ENCODE results near the gene DUT. TPM values are rescaled to one million over a fixed set of nuclear protein-coding genes. Genes with fewer than 3 reads are reported as not detected.

DUT gene
- total and polyA plus RNA-seq, 10 donors, result 72.6 to 145 (median 85.9) TPM

- TF ChIP-seq CTCF (IDR thresholded peaks at IDR 0.05 in 8 of 11, conservative IDR thresholded peaks at IDR 0.05 in 3 of 11) (no peak), POLR2A (IDR thresholded peaks at IDR 0.05) (no peak), POLR2AphosphoS5 (IDR thresholded peaks at IDR 0.05) (no peak)
- intact Hi-C loops (cut with DNase I; ENCODE audit: low total_unique reads), result no loop called here
These were observed 24.6 kb upstream of the DUT start for GRCh38 chr15:48306639-48307038.

GRCh38 chr15:48307586-48307985 lies 23.6 kb upstream of the DUT start:
- no peaks in the 10 kb centered on the region for H3K27me3 ChIP-seq (replicated peaks in 1 of 7)
- intact Hi-C loops (cut with DNase I; ENCODE audit: low total_unique reads), result no loop called here
- H3K36me3 ChIP-seq, result no peaks in the 10 kb centered on the region
- H3K9me3 ChIP-seq, result no peaks in the 10 kb centered on the region
- no peak overlapping the region for H3K27ac ChIP-seq
- no peaks in the 10 kb centered on the region for H3K4me1 ChIP-seq
- TF ChIP-seq POLR2A (IDR thresholded peaks at IDR 0.05) (no peak), CTCF (IDR thresholded peaks at IDR 0.05 in 8 of 11, conservative IDR thresholded peaks at IDR 0.05 in 3 of 11) (no peak), POLR2AphosphoS5 (IDR thresholded peaks at IDR 0.05) (no peak)
- WGBS, 5 donors, result 89 to 96% (median 90%) methylated on average over 8 of the region's 8 CpGs
- H3K4me3 ChIP-seq, result no peak overlapping the region
- DNase-seq, result no peak

More at GRCh38 chr15:48306639-48307038, 24.6 kb upstream of the DUT start:
- H3K27ac ChIP-seq, result no peak overlapping the region
- H3K4me3 ChIP-seq, result no peak overlapping the region
- H3K4me1 ChIP-seq, result no peaks in the 10 kb centered on the region
- WGBS, 5 donors, result 82 to 90% (median 88%) methylated on average over 1 of the region's 1 CpG
- no peaks in the 10 kb centered on the region for H3K27me3 ChIP-seq (replicated peaks in 1 of 7)
- no peaks in the 10 kb centered on the region for H3K9me3 ChIP-seq
- H3K36me3 ChIP-seq, result no peaks in the 10 kb centered on the region
- no peak for DNase-seq

- WGBS, 5 donors, result 56 to 82% (median 76%) methylated on average over 2 of the region's 2 CpGs
- H3K4me1 ChIP-seq, result no peaks in the 10 kb centered on the region
- DNase-seq, result no peak
- no peak overlapping the region for H3K4me3 ChIP-seq
- H3K9me3 ChIP-seq, result no peaks in the 10 kb centered on the region
- intact Hi-C loops (cut with DNase I; ENCODE audit: low total_unique reads), result no loop called here
- no peaks in the 10 kb centered on the region for H3K36me3 ChIP-seq
- H3K27me3 ChIP-seq (replicated peaks in 1 of 7), result no peaks in the 10 kb centered on the region
- no peak for TF ChIP-seq CTCF (IDR thresholded peaks at IDR 0.05 in 8 of 11, conservative IDR thresholded peaks at IDR 0.05 in 3 of 11)
- TF ChIP-seq POLR2AphosphoS5 (IDR thresholded peaks at IDR 0.05), result no peak
- TF ChIP-seq POLR2A (IDR thresholded peaks at IDR 0.05), result no peak
- no peak overlapping the region for H3K27ac ChIP-seq
These were observed 21.5 kb upstream of the DUT start for GRCh38 chr15:48309740-48310139.

- Histone ChIP-seq H3K36me3 (no peaks in the 10 kb centered on the region), H3K27ac (no peak overlapping the region), H3K27me3 (replicated peaks in 1 of 7) (no peaks in the 10 kb centered on the region), H3K4me1 (no peaks in the 10 kb centered on the region), H3K9me3 (no peaks in the 10 kb centered on the region), H3K4me3 (no peak overlapping the region)
- no peak for DNase-seq
- TF ChIP-seq POLR2AphosphoS5 (IDR thresholded peaks at IDR 0.05), result no peak
- intact Hi-C loops (cut with DNase I; ENCODE audit: low total_unique reads), result no loop called here
- 81 to 96% (median 90%) methylated on average over 2 of the region's 2 CpGs for WGBS, 5 donors
These were observed 18.0 kb upstream of the DUT start for GRCh38 chr15:48313216-48313615.

- Histone ChIP-seq H3K27ac (no peak overlapping the region), H3K4me3 (no peak overlapping the region)
- TF ChIP-seq CTCF (IDR thresholded peaks at IDR 0.05 in 8 of 11, conservative IDR thresholded peaks at IDR 0.05 in 3 of 11), result no peak
- TF ChIP-seq POLR2A (IDR thresholded peaks at IDR 0.05), result no peak
- no peak for TF ChIP-seq POLR2AphosphoS5 (IDR thresholded peaks at IDR 0.05)
These were observed 16.2 kb upstream of the DUT start for GRCh38 chr15:48315041-48315440.

More at GRCh38 chr15:48315041-48315440, 16.2 kb upstream of the DUT start:
- no peak for DNase-seq
- intact Hi-C loops (cut with DNase I; ENCODE audit: low total_unique reads), result no loop called here
- no peaks in the 10 kb centered on the region for H3K36me3 ChIP-seq
- WGBS, 5 donors, result 84 to 94% (median 86%) methylated on average over 10 of the region's 10 CpGs
- H3K4me1 ChIP-seq, result no peaks in the 10 kb centered on the region
- H3K27me3 ChIP-seq (replicated peaks in 1 of 7), result no peaks in the 10 kb centered on the region
- no peaks in the 10 kb centered on the region for H3K9me3 ChIP-seq

All from spleen (tissue), 11 donors.